BE2C (cell line): ENCODE data around the gene EPS8L2.

Experiments
- DNase-seq: peaks from one replicate; pipeline ENCODE4 v3.0.0-alpha.2; 2020
- H3K27me3 ChIP-seq: fragments of 250-450 bp; sonication (Bioruptor Pico); 2 replicates; pipeline ENCODE4 v1.5.1; 2020; ENCODE audit warnings: mild to moderate bottlenecking
- H3K36me3 ChIP-seq: fragments of 250-450 bp; sonication (Bioruptor Pico); 2 replicates; pipeline ENCODE4 v1.5.1; 2020; ENCODE audit warnings: mild to moderate bottlenecking
- H3K4me1 ChIP-seq: fragments of 250-450 bp; sonication (Bioruptor Pico); 2 replicates; pipeline ENCODE4 v1.5.1; 2020
- H3K4me3 ChIP-seq: 2 replicates; pipeline ENCODE4 v1.5.1; 2011; ENCODE audit warnings: low read depth, low read length
- H3K9me3 ChIP-seq: fragments of 250-450 bp; sonication (Bioruptor Pico); 2 replicates; pipeline ENCODE4 v1.5.1; 2020
- CTCF ChIP-seq: IDR thresholded peaks from 2 replicates; pipeline ENCODE4 v1.5.1; 2012; ENCODE audit warnings: mild to moderate bottlenecking, low read depth, low read length

EPS8L2 gene

GRCh38 chr11:660681-661444, 45.2 kb upstream of the EPS8L2 start:
- DNase-seq, result no peak
- H3K4me3 ChIP-seq, result no peak overlapping the region
- H3K27me3 ChIP-seq, result no peaks in the 10 kb centered on the region
- no peaks in the 10 kb centered on the region for H3K4me1 ChIP-seq
- H3K36me3 ChIP-seq, result no peaks in the 10 kb centered on the region; the same call in none of the 2 replicates
- no peak for TF ChIP-seq CTCF
- H3K9me3 ChIP-seq, result no peaks in the 10 kb centered on the region

- peak; percentile 56 for TF ChIP-seq CTCF
- DNase-seq, result peak; percentile 63
- no peaks in the 10 kb centered on the region for H3K9me3 ChIP-seq
- H3K4me1 ChIP-seq, result no peaks in the 10 kb centered on the region
- H3K4me3 ChIP-seq, result no peak overlapping the region
- no peaks in the 10 kb centered on the region; the same call in none of the 2 replicates for H3K36me3 ChIP-seq
- no peaks in the 10 kb centered on the region for H3K27me3 ChIP-seq
Measured at GRCh38 chr11:662689-663274, 43.2 kb upstream of the EPS8L2 start.

- TF ChIP-seq CTCF, result no peak
- no peak for DNase-seq
- no peaks in the 10 kb centered on the region; the same call in none of the 2 replicates for H3K36me3 ChIP-seq
Measured at GRCh38 chr11:665062-665703, 40.8 kb upstream of the EPS8L2 start.

GRCh38 chr11:665704-666281, 40.2 kb upstream of the EPS8L2 start:
- no peak for DNase-seq
- Histone ChIP-seq H3K4me3 (no peak overlapping the region), H3K9me3 (no peaks in the 10 kb centered on the region), H3K4me1 (no peaks in the 10 kb centered on the region), H3K36me3 (no peaks in the 10 kb centered on the region; the same call in none of the 2 replicates), H3K27me3 (no peaks in the 10 kb centered on the region)
- TF ChIP-seq CTCF, result no peak

More at GRCh38 chr11:665062-665703, 40.8 kb upstream of the EPS8L2 start:
- no peaks in the 10 kb centered on the region for H3K4me1 ChIP-seq
- H3K27me3 ChIP-seq, result no peaks in the 10 kb centered on the region
- no peak overlapping the region for H3K4me3 ChIP-seq
- H3K9me3 ChIP-seq, result no peaks in the 10 kb centered on the region

- Histone ChIP-seq H3K9me3 (no peaks in the 10 kb centered on the region), H3K36me3 (no peaks in the 10 kb centered on the region; the same call in none of the 2 replicates), H3K4me3 (no peak overlapping the region), H3K4me1 (no peaks in the 10 kb centered on the region), H3K27me3 (no peaks in the 10 kb centered on the region)
- TF ChIP-seq CTCF, result no peak
- no peak for DNase-seq
Measured at GRCh38 chr11:673866-674265, 32.2 kb upstream of the EPS8L2 start.
